ENCODE measurements around the gene COL4A2. TPM values are rescaled to one million over a fixed set of nuclear protein-coding genes. Genes with fewer than 3 reads are reported as not detected.

Gene COL4A2
- total RNA-seq, 1 experiment from 2014 or later: 66.0 TPM

GRCh38 chr13:110433014-110433413 lies 125.9 kb downstream of the COL4A2 start:
- Mint-ChIP-seq H3K4me3 (ENCODE audit: unreplicated experiment) (no peak overlapping the region), H3K9me3 (ENCODE audit: unreplicated experiment) (no peaks in the 10 kb centered on the region), H3K4me1 (ENCODE audit: insufficient read depth, unreplicated experiment) (no peaks in the 10 kb centered on the region), H3K27me3 (ENCODE audit: insufficient read depth, unreplicated experiment) (no peaks in the 10 kb centered on the region), H3K36me3 (ENCODE audit: insufficient read depth, unreplicated experiment) (peaks cover 26% of the 10 kb centered on the region), H3K27ac (ENCODE audit: low read depth, unreplicated experiment) (no peak overlapping the region)
- BruUV-seq (replicated peaks): no TSS peak
- no peak for DNase-seq (ENCODE audit: unreplicated experiment)
- intact Hi-C loops (cut with micrococcal nuclease): no loop called here
- ChIA-PET CTCF (interaction anchor here (1.3 kb wide), 1 partner anchor 125 kb away, joined by 4 read pairs; no protein-coding TSS in a partner anchor), POLR2A (interaction anchor here (0.7 to 1.1 kb wide), 2 partner anchors 129 to 150 kb away, joined by 3 read pairs; partner anchors contain the start of gene RAB20)
- TF ChIP-seq, protein P1, sequence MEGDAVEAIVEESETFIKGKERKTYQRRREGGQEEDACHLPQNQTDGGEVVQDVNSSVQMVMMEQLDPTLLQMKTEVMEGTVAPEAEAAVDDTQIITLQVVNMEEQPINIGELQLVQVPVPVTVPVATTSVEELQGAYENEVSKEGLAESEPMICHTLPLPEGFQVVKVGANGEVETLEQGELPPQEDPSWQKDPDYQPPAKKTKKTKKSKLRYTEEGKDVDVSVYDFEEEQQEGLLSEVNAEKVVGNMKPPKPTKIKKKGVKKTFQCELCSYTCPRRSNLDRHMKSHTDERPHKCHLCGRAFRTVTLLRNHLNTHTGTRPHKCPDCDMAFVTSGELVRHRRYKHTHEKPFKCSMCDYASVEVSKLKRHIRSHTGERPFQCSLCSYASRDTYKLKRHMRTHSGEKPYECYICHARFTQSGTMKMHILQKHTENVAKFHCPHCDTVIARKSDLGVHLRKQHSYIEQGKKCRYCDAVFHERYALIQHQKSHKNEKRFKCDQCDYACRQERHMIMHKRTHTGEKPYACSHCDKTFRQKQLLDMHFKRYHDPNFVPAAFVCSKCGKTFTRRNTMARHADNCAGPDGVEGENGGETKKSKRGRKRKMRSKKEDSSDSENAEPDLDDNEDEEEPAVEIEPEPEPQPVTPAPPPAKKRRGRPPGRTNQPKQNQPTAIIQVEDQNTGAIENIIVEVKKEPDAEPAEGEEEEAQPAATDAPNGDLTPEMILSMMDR (IDR thresholded peaks at IDR 0.05; ENCODE audit: unreplicated experiment): no peak

DNA sequence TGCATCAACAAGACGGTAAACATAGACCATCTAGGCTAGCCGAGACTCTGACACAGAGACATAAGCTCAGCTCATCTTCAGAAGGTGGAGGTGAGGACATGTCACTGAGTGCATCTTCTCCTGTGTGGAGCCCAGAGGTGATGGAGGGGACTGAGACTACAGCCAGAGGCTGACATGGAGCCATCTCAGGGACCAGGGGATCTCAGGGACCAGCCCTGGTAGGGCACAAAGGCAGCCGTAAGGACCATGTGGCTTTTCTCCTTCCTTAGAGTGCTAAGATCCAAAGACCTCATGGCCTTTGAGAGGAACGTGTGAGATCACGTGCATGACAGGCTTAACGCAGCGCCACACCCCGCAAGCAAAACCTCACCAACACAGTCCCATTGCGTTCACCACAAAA lies 127.5 kb downstream of the COL4A2 start:
- POLR2A ChIA-PET: no interaction called here

GRCh38 chr13:110435331-110435730 lies 128.2 kb downstream of the COL4A2 start:
- Mint-ChIP-seq H3K4me3 (ENCODE audit: unreplicated experiment) (no peak overlapping the region), H3K27ac (ENCODE audit: low read depth, unreplicated experiment) (no peak overlapping the region), H3K27me3 (ENCODE audit: insufficient read depth, unreplicated experiment) (no peaks in the 10 kb centered on the region), H3K4me1 (ENCODE audit: insufficient read depth, unreplicated experiment) (no peaks in the 10 kb centered on the region), H3K9me3 (ENCODE audit: unreplicated experiment) (no peaks in the 10 kb centered on the region), H3K36me3 (ENCODE audit: insufficient read depth, unreplicated experiment) (peaks cover 25% of the 10 kb centered on the region)
- no TSS peak for BruUV-seq (replicated peaks)
- CTCF ChIA-PET: no interaction called here
- POLR2A ChIA-PET: no interaction called here
- TF ChIP-seq, protein P1 (IDR thresholded peaks at IDR 0.05; ENCODE audit: unreplicated experiment): no peak
- DNase-seq (ENCODE audit: unreplicated experiment): no peak
- intact Hi-C loops (cut with micrococcal nuclease): no loop called here

More for the DNA sequence above, 127.5 kb downstream of the COL4A2 start:
- Mint-ChIP-seq H3K4me3 (ENCODE audit: unreplicated experiment) (no peak overlapping the region), H3K9me3 (ENCODE audit: unreplicated experiment) (no peaks in the 10 kb centered on the region), H3K36me3 (ENCODE audit: insufficient read depth, unreplicated experiment) (peaks cover 26% of the 10 kb centered on the region), H3K27me3 (ENCODE audit: insufficient read depth, unreplicated experiment) (no peaks in the 10 kb centered on the region), H3K27ac (ENCODE audit: low read depth, unreplicated experiment) (no peak overlapping the region), H3K4me1 (ENCODE audit: insufficient read depth, unreplicated experiment) (no peaks in the 10 kb centered on the region)
- BruUV-seq (replicated peaks): no TSS peak
- intact Hi-C loops (cut with micrococcal nuclease): no loop called here
- TF ChIP-seq, protein P1 (IDR thresholded peaks at IDR 0.05; ENCODE audit: unreplicated experiment): no peak
- DNase-seq (ENCODE audit: unreplicated experiment): no peak
- CTCF ChIA-PET: interaction anchor here (0.7 kb wide), 1 partner anchor 21 kb away, joined by 3 read pairs; no protein-coding TSS in a partner anchor

DNA sequence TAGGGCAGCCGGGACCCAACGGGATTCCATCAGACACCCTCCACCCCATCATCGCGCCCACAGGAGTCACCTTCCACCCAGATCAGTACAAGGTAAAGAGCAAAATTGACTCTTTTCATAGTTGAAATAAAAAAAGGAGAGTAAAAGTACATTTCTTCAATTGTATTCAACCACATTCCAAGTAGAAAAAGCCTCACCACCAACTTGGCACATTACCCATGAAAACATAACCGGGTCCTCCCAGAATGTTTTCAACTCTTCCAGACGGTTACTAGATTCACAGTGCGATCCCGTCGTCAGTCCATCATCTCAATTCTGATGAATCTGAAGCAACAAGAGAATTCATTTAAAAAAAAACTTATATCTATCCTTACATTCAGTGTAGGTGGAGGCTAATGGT lies 129.2 kb downstream of the COL4A2 start:
- Mint-ChIP-seq H3K27ac (ENCODE audit: low read depth, unreplicated experiment) (no peak overlapping the region), H3K4me1 (ENCODE audit: insufficient read depth, unreplicated experiment) (no peaks in the 10 kb centered on the region), H3K27me3 (ENCODE audit: insufficient read depth, unreplicated experiment) (no peaks in the 10 kb centered on the region), H3K36me3 (ENCODE audit: insufficient read depth, unreplicated experiment) (peaks cover 18% of the 10 kb centered on the region), H3K4me3 (ENCODE audit: unreplicated experiment) (no peak overlapping the region), H3K9me3 (ENCODE audit: unreplicated experiment) (no peaks in the 10 kb centered on the region)
- DNase-seq (ENCODE audit: unreplicated experiment): no peak
- TF ChIP-seq, protein P1 (IDR thresholded peaks at IDR 0.05; ENCODE audit: unreplicated experiment): no peak
- intact Hi-C loops (cut with micrococcal nuclease): no loop called here
- CTCF ChIA-PET: no interaction called here
- no TSS peak for BruUV-seq (replicated peaks)
- POLR2A ChIA-PET: no interaction called here
